NCI-H510A (cell line): ENCODE measurements around the gene MBD4.

Experiments used
- DNase-seq: peaks from one replicate; lab custom pipeline; 2025; lab: John Stamatoyannopoulos, UW

MBD4 gene

GRCh38 chr3:129382366-129382765, 57.4 kb downstream of the MBD4 start:
- DNase-seq = no peak
